ENCODE data around the gene OR7D4.

DNA sequence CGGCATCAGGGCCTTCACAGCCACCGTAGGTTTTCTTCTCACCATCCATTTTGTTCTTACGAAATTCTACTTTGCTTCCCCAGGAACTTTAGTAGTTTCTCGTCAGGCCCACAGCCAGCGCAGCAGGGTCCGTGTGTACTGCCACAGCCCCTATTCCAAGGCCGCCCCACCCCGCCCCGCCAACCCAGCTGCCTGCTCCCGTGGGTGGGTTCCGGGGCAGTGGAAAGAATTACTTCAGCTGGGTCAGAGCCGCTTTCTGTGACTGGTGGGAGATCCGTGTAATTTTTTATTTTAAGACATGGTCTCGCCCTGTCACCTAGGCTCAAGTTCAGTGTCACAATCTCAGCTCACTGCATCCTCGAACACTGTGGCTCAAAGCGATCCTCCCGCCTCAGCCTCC is 36.4 kb downstream of the OR7D4 start:
- TF ChIP-seq, protein P1, sequence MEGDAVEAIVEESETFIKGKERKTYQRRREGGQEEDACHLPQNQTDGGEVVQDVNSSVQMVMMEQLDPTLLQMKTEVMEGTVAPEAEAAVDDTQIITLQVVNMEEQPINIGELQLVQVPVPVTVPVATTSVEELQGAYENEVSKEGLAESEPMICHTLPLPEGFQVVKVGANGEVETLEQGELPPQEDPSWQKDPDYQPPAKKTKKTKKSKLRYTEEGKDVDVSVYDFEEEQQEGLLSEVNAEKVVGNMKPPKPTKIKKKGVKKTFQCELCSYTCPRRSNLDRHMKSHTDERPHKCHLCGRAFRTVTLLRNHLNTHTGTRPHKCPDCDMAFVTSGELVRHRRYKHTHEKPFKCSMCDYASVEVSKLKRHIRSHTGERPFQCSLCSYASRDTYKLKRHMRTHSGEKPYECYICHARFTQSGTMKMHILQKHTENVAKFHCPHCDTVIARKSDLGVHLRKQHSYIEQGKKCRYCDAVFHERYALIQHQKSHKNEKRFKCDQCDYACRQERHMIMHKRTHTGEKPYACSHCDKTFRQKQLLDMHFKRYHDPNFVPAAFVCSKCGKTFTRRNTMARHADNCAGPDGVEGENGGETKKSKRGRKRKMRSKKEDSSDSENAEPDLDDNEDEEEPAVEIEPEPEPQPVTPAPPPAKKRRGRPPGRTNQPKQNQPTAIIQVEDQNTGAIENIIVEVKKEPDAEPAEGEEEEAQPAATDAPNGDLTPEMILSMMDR (optimal IDR thresholded peaks at IDR 0.05 in 1 of 3, IDR thresholded peaks at IDR 0.05 in 1 of 3, conservative IDR thresholded peaks at IDR 0.05 in 1 of 3; ENCODE audit: extremely low read depth in 1 of 3, insufficient read depth in 2 of 3, low read length in 3 of 3): no peak
- no peak for TF ChIP-seq EZH2 (IDR thresholded peaks at IDR 0.05; ENCODE audit: low read length)

Measured in keratinocyte (primary cell).